IgD-negative memory B cell (primary cell): ENCODE results near the gene SLC51B. TPM values are rescaled to one million over a fixed set of nuclear protein-coding genes. Genes with fewer than 3 reads are reported as not detected.
"Not testable (repeated sequence)": the region's sequence is repeated elsewhere in the genome, so short reads cannot be mapped to it uniquely, and the experiment has no call there.

Experiments
- H3K27ac Mint-ChIP-seq, 3 donors: one replicate each; pipeline ENCODE4 v1.8.0; 2020 to 2022; ENCODE audit warnings: mild to moderate bottlenecking in 3 of 3, mixed read lengths in 3 of 3, moderate library complexity in 1 of 3
- H3K27me3 Mint-ChIP-seq: one replicate; pipeline ENCODE4 v1.8.0; 2021; ENCODE audit warnings: mixed read lengths
- H3K36me3 Mint-ChIP-seq: one replicate; pipeline ENCODE4 v1.8.0; 2020; ENCODE audit warnings: mild to moderate bottlenecking, mixed read lengths
- H3K4me1 Mint-ChIP-seq, 3 donors: one replicate each; pipeline ENCODE4 v1.8.0; 2020 to 2022; ENCODE audit warnings: mixed read lengths in 3 of 3, mild to moderate bottlenecking in 1 of 3
- H3K4me3 Mint-ChIP-seq, 4 donors: one replicate each; pipeline ENCODE4 v1.8.0; 2020 to 2022; ENCODE audit warnings: mild to moderate bottlenecking in 4 of 4, mixed read lengths in 4 of 4, moderate library complexity in 3 of 4
- H3K9me3 Mint-ChIP-seq, 3 donors: one replicate each; pipeline ENCODE4 v1.8.0; 2020 to 2021; ENCODE audit warnings: mixed read lengths in 3 of 3, mild to moderate bottlenecking in 1 of 3
- polyA plus RNA-seq: library from polyadenylated mRNA; unstranded; fragments of 300-500 nt; fragmentation: Illumina TruSeq; gene quantifications from one replicate; pipeline ENCODE4 v1.2.3, GENCODE V29; 2021

The SLC51B gene
- polyA plus RNA-seq, 1 donor from 2014 or later: not detected

DNA sequence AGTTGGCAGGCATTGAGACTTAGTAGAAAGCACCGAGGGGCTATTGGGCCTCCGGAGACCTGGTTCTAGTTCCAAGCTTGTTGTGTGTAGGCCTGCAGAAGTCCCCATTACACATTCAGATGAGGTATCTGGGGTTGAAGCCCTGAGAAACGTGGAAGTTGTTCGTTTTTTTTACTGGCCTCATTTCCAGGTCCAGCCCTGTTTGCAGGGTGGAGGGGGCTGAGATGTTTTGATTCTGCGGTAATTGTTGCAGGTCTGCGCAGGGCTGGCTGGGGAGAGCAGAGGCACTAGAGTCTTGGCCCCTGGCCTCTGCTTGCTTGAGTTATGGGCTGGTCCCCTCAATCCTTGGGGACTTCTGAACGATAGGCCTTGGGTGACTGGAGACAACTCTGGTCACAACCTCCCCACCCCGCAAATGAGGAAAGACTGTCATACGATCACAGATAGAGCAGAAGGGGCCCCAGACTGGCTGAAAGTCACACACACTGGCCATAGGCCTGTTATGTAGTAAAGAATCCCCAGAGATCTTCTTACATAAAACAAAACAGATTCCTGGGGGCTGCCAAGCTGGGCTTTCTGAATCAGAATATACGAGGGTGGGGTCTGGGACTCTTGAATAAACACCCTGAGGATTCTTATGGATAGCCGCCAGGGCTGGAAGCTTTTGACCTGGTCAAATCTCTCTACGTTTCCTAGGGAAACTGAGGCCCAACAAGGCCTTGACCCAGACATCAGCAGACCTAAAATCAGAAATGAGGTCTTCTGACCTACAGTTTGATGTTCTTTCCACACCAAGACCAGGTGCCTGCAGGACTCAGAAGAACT is 47.0 kb downstream of the SLC51B start:
- Mint-ChIP-seq H3K27ac (no peak overlapping the region), H3K27me3 (no peaks in the 10 kb centered on the region), H3K4me3 (no peak overlapping the region), H3K4me1 (no peaks in the 10 kb centered on the region), H3K9me3 (no peaks in the 10 kb centered on the region), H3K36me3 (peaks cover 2% of the 10 kb centered on the region)

GRCh38 chr15:65092911-65093792 is 48.0 kb downstream of the SLC51B start:
- H3K27ac Mint-ChIP-seq: no peak overlapping the region
- H3K4me1 Mint-ChIP-seq: no peaks in the 10 kb centered on the region
- H3K4me3 Mint-ChIP-seq: no peak overlapping the region
- peaks cover 2% of the 10 kb centered on the region for H3K36me3 Mint-ChIP-seq
- no peaks in the 10 kb centered on the region for H3K27me3 Mint-ChIP-seq
- H3K9me3 Mint-ChIP-seq: no peaks in the 10 kb centered on the region

DNA sequence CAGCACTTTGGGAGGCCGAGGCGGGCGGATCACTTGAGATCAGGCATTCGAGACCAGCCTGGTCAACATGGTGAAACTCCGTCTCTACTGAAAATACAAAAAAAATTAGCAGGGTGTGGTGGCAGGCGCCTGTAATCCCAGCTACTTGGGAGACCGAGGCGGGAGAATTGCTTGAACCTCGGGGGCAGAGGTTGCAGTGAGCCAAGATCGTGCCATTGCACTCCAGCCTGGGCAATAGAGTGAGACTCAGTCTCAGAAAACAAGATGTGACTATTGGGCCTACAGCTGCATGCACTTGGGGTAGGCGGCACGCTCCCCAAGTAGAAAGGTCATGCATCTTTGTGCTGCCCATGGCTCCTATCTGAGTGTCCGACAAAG is 48.6 kb downstream of the SLC51B start:
- H3K27me3 Mint-ChIP-seq, H3K27ac Mint-ChIP-seq, H3K4me1 Mint-ChIP-seq, H3K4me3 Mint-ChIP-seq, H3K9me3 Mint-ChIP-seq, H3K36me3 Mint-ChIP-seq: not testable (repeated sequence)

GRCh38 chr15:65094294-65094995 is 49.3 kb downstream of the SLC51B start:
- H3K27ac Mint-ChIP-seq: no peak overlapping the region
- H3K36me3 Mint-ChIP-seq: peaks cover 5% of the 10 kb centered on the region
- no peaks in the 10 kb centered on the region for H3K27me3 Mint-ChIP-seq
- no peaks in the 10 kb centered on the region for H3K4me1 Mint-ChIP-seq
- no peaks in the 10 kb centered on the region for H3K9me3 Mint-ChIP-seq
- H3K4me3 Mint-ChIP-seq: no peak overlapping the region

DNA sequence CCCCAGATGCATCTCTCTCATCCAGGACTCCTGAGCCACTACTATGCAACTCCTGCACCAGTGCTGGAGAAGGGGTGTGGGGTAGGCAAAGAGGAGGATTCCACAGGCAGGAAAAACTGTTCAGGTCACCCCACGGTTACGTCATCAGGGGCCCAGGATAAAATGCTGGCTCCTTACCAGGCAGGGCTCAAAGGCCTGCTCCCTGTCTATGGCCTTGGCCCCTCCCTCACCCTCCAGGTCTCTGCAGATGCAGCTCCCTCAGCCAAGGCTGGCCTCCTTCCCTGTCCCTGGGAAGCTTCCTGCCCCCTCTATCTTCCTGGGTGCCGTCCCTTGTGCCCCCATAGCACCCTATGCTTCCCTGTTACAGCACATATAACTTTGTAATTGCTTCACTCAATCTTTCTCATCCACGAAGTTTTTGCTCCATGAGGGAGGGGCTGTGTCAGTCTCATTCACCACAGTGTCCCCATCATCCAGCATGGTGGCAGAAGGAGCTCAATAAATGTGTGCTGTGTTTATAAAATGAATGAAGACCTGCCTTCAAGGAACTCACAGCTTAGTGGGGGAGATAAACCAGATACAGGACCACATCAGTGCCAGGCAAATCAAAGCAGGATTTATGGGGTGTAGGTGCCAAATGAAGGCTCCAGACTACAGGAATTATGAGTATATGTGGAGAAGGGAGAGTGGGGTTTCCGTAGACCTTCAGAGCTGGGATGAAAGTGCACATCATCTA is 50.0 kb downstream of the SLC51B start:
- peaks cover 5% of the 10 kb centered on the region for H3K36me3 Mint-ChIP-seq
- H3K9me3 Mint-ChIP-seq: no peaks in the 10 kb centered on the region
- H3K27me3 Mint-ChIP-seq: no peaks in the 10 kb centered on the region
- H3K4me3 Mint-ChIP-seq: no peak overlapping the region
- no peak overlapping the region for H3K27ac Mint-ChIP-seq
- no peaks in the 10 kb centered on the region for H3K4me1 Mint-ChIP-seq

GRCh38 chr15:65095747-65096104 is 50.5 kb downstream of the SLC51B start:
- Mint-ChIP-seq H3K4me1 (no peaks in the 10 kb centered on the region), H3K27me3 (no peaks in the 10 kb centered on the region), H3K27ac (no peak overlapping the region), H3K4me3 (no peak overlapping the region), H3K9me3 (no peaks in the 10 kb centered on the region), H3K36me3 (peaks cover 5% of the 10 kb centered on the region)

DNA sequence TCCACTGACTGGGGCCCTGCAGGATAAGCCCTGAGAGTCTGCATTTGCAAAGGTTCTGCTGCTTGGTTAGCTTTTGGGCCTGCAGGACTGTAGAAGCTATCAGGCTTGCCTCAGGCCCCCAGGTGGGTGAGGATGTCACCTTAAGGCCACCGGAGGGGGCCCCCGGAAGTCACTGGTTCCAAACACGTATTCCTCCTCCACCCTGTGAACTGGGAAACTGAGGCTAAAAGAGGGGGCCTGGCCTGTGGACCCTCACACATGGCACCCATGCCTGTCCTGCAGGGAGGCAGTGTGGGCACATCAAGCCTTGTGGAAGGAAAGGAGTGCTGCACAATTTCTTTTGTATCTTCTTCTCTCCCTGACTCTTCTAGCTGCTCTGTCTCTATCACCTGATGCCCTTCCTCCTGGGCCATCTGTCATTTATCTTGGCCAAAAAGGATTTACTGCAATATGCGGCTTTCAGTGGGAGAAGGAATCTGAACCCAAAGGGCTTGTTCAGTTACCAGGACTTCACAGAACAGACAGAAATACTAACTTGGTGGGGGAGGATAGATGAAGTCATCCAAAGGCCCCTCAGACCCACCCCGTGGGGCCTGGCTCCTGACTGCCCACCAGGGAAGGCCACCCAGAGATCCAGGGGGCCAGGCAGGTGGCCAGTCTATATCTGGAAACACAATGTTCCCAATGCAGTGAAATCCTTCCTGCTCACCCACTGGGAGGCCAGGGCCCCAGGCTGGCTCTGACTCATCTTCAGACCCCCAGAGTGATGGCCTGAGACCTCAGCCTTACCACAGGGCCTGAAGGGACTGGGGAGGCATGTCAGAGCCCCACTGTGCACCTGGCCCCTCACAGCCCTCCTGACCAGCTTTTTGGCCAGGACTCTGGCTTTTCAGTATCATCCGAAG is 51.5 kb downstream of the SLC51B start:
- Mint-ChIP-seq H3K36me3 (peaks cover 6% of the 10 kb centered on the region), H3K4me1 (no peaks in the 10 kb centered on the region)

DNA sequence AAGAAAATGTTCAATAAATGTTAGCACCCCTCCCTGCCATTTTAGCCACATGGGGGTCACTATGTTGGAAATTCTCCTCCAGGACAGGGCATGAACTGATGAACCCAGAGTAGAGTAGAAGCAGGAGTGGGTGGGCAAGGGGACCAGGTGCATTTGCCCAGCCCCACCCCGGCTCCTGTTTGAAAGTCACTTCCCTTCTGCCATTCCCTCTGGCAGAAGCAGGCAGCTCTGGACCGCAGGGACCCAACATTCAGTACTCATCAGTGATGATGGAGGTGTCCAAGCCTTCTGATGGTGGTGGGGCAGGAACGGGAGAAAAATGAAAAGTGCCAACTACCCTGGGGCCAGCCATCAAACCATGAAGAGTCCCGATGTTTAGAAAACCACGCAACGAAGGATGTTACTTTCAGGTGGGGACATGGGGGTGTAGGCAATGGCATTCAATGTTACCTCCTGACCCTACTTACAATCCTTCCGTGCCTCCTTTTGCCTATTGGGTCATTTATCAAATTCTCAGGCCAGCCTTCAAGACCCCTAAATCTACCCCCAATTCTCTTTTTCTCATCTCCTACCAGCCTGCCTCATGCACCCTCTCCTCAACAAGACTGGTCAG is 52.6 kb downstream of the SLC51B start:
- no peak overlapping the region for H3K27ac Mint-ChIP-seq
- H3K4me3 Mint-ChIP-seq: no peak overlapping the region
- no peaks in the 10 kb centered on the region for H3K27me3 Mint-ChIP-seq
- no peaks in the 10 kb centered on the region for H3K4me1 Mint-ChIP-seq
- peaks cover 6% of the 10 kb centered on the region for H3K36me3 Mint-ChIP-seq
- H3K9me3 Mint-ChIP-seq: no peaks in the 10 kb centered on the region

More for the DNA sequence above, 51.5 kb downstream of the SLC51B start:
- Mint-ChIP-seq H3K27ac (no peak overlapping the region), H3K4me3 (no peak overlapping the region), H3K27me3 (no peaks in the 10 kb centered on the region), H3K9me3 (no peaks in the 10 kb centered on the region)

GRCh38 chr15:65099336-65099735 is 54.1 kb downstream of the SLC51B start:
- H3K36me3 Mint-ChIP-seq: peaks cover 5% of the 10 kb centered on the region
- no peaks in the 10 kb centered on the region for H3K9me3 Mint-ChIP-seq
- H3K4me1 Mint-ChIP-seq: peaks cover 0 to 3% (median 0%) of the 10 kb centered on the region in 3 donors
- no peak overlapping the region for H3K4me3 Mint-ChIP-seq
- no peak overlapping the region for H3K27ac Mint-ChIP-seq
- H3K27me3 Mint-ChIP-seq: no peaks in the 10 kb centered on the region

GRCh38 chr15:65099801-65100200 is 54.6 kb downstream of the SLC51B start:
- not testable (repeated sequence) for H3K4me1 Mint-ChIP-seq, H3K4me3 Mint-ChIP-seq, H3K9me3 Mint-ChIP-seq, H3K36me3 Mint-ChIP-seq, H3K27me3 Mint-ChIP-seq, H3K27ac Mint-ChIP-seq

GRCh38 chr15:65100442-65100841 is 55.3 kb downstream of the SLC51B start:
- no peak overlapping the region for H3K4me3 Mint-ChIP-seq
- no peak overlapping the region for H3K27ac Mint-ChIP-seq
- peaks cover 8% of the 10 kb centered on the region for H3K36me3 Mint-ChIP-seq
- H3K9me3 Mint-ChIP-seq: no peaks in the 10 kb centered on the region
- H3K27me3 Mint-ChIP-seq: no peaks in the 10 kb centered on the region
- H3K4me1 Mint-ChIP-seq: peaks cover 0 to 3% (median 0%) of the 10 kb centered on the region in 3 donors

GRCh38 chr15:65101411-65101890 is 56.3 kb downstream of the SLC51B start:
- no peaks in the 10 kb centered on the region for H3K27me3 Mint-ChIP-seq
- H3K36me3 Mint-ChIP-seq: peaks cover 8% of the 10 kb centered on the region
- peaks cover 0 to 3% (median 0%) of the 10 kb centered on the region in 3 donors for H3K4me1 Mint-ChIP-seq
- no peak overlapping the region for H3K4me3 Mint-ChIP-seq
- H3K9me3 Mint-ChIP-seq: no peaks in the 10 kb centered on the region
- peak overlapping the region in 1 of 3 donors; percentile 10 for H3K27ac Mint-ChIP-seq

DNA sequence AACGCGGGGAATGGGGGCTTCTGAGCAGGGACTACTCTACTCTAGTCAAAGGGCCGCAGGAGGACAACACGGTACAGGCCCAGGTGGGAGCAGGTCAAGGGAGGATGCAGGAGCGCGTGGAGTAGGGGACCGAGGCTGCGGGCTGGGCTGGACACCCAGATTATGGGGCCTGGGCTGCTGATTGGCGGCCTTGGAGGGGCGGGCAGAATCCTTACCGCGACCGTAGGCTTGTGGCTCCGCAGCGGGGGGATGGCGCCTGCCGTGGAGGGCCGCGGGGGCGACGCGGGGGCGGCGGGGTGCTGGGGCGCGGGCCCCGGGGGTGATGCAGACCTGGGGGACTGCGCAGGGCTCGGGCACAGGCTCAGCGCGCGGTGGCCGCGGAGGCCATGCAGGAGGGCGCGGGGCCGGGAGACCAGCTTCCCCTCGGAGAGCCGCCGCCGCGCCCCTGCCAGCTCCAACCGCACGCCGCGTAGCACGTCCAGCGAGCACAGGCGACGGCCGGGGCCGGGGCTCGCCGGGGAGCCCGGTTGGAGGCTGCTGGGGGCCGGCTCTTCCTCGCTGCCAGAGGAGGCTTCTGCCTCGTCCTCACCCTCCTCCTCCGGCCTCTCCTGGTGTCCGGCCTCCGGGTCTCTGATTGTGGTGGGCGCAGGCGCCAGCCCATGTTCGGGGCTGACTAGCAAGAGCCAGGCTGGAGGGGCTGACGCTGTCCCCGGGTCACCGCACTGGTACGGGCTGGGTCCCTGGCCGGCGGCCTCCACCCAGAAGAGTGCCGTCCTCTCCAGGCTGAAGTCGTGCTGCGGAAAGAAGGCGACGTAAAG is 56.9 kb downstream of the SLC51B start:
- peaks cover 8% of the 10 kb centered on the region for H3K36me3 Mint-ChIP-seq
- H3K27me3 Mint-ChIP-seq: no peaks in the 10 kb centered on the region
- H3K27ac Mint-ChIP-seq: no peak overlapping the region
- peaks cover 0 to 3% (median 0%) of the 10 kb centered on the region in 3 donors for H3K4me1 Mint-ChIP-seq
- H3K9me3 Mint-ChIP-seq: no peaks in the 10 kb centered on the region
- H3K4me3 Mint-ChIP-seq: no peak overlapping the region
